IMR-90 (cell line): ENCODE measurements around the gene HS3ST6. TPM values are rescaled to one million over a fixed set of nuclear protein-coding genes. Genes with fewer than 3 reads are reported as not detected.

ENCODE experiments used
- ATAC-seq: fragments of 200-7000 bp; cut with Tn5 transposase; 2 replicates; pipeline ENCODE4 v1.9.1; 2020; ENCODE audit warnings: low read depth, mild to moderate bottlenecking, moderate library complexity
- BruUV-seq: library from RNA; stranded (reverse); fragments of 400-500 nt; replicated peaks from 2 replicates; lab custom pipeline; 2021; lab: Mats Ljungman, UMichigan
- CTCF ChIA-PET: fragments of 300-600 bp; formaldehyde crosslinking; extraction: SDS; loops from one replicate; lab custom pipeline; 2021; ENCODE audit warnings: antibody characterized with exemption; lab: Yijun Ruan, JAX
- POLR2A ChIA-PET: fragments of 300-600 bp; sonication (Branson Sonifier 250); formaldehyde crosslinking; loops from one replicate; lab custom pipeline; 2022; ENCODE audit warnings: antibody characterized with exemption; ENCODE audit not compliant: unreplicated experiment; lab: Charles Lee
- DNase-seq: peaks from one replicate; pipeline ENCODE4 v3.0.0; 2013
- H2AFZ ChIP-seq: replicated peaks from 2 replicates; pipeline ENCODE3; 2013; ENCODE audit warnings: low read length, mild to moderate bottlenecking; ENCODE audit not compliant: poor library complexity
- H2AK5ac ChIP-seq: 2 replicates; pipeline ENCODE4 v1.6.1; 2013; ENCODE audit warnings: low read depth, low read length, inconsistent platforms
- H2AK9ac ChIP-seq: replicated peaks from 2 replicates; pipeline ENCODE3; 2013; ENCODE audit warnings: mild to moderate bottlenecking, low read depth, low read length, moderate library complexity; ENCODE audit not compliant: poor library complexity
- H2BK120ac ChIP-seq: 2 replicates; pipeline ENCODE4 v1.6.1; 2013; ENCODE audit warnings: low read depth, low read length, inconsistent platforms
- H2BK15ac ChIP-seq: 3 replicates; pipeline ENCODE4 v1.6.1; 2013; ENCODE audit warnings: low read depth, low read length, inconsistent platforms
- H2BK20ac ChIP-seq: 2 replicates; pipeline ENCODE4 v1.6.1; 2013; ENCODE audit warnings: low read depth, mild to moderate bottlenecking, inconsistent platforms, low read length, moderate library complexity
- H2BK5ac ChIP-seq: 2 replicates; pipeline ENCODE4 v1.6.1; 2013; ENCODE audit warnings: mild to moderate bottlenecking, low read depth, low read length, inconsistent platforms; ENCODE audit not compliant: poor library complexity, severe bottlenecking
- H3K14ac ChIP-seq: replicated peaks from 2 replicates; pipeline ENCODE4 v1.6.1; 2013; ENCODE audit warnings: low read depth, low read length, inconsistent platforms
- H3K18ac ChIP-seq: 2 replicates; pipeline ENCODE4 v1.6.1; 2013; ENCODE audit warnings: low read depth, low read length, control low read depth
- H3K23ac ChIP-seq: 2 replicates; pipeline ENCODE4 v1.6.1; 2013; ENCODE audit warnings: low read depth, low read length, inconsistent platforms
- H3K27ac ChIP-seq: 2 replicates; pipeline ENCODE4 v1.5.1; 2013; ENCODE audit warnings: mild to moderate bottlenecking, control low read depth, low read length; ENCODE audit not compliant: insufficient read depth
- H3K27me3 ChIP-seq: 2 replicates; pipeline ENCODE4 v1.6.1; 2013; ENCODE audit warnings: low read length; ENCODE audit not compliant: control insufficient read depth, insufficient read depth
- H3K36me3 ChIP-seq: 2 replicates; pipeline ENCODE4 v1.6.1; 2013; ENCODE audit warnings: low read length, mixed read lengths; ENCODE audit not compliant: control insufficient read depth, insufficient read depth
- H3K4ac ChIP-seq: 2 replicates; pipeline ENCODE4 v1.6.1; 2013; ENCODE audit warnings: low read depth, low read length, inconsistent platforms
- H3K4me1 ChIP-seq: 2 replicates; pipeline ENCODE4 v1.6.1; 2013; ENCODE audit warnings: low read length, mixed read lengths; ENCODE audit not compliant: control insufficient read depth, insufficient read depth
- H3K4me2 ChIP-seq: 2 replicates; pipeline ENCODE4 v1.6.1; 2013; ENCODE audit warnings: low read depth, mild to moderate bottlenecking, control low read depth, low read length, moderate library complexity
- H3K4me3 ChIP-seq: 2 replicates; pipeline ENCODE4 v1.5.1; 2013; ENCODE audit warnings: low read depth, mild to moderate bottlenecking, control low read depth, low read length, moderate library complexity; ENCODE audit not compliant: insufficient read depth
- H3K56ac ChIP-seq: 2 replicates; pipeline ENCODE4 v1.6.1; 2013; ENCODE audit warnings: low read length, inconsistent platforms; ENCODE audit not compliant: insufficient read depth; ENCODE audit errors: extremely low read depth
- H3K79me1 ChIP-seq, 2 experiments: 2 replicates each; pipeline ENCODE4 v1.6.1; 2013; ENCODE audit warnings: low read length in 2 of 2, inconsistent platforms in 1 of 2, low read depth in 1 of 2
- H3K9ac ChIP-seq: 2 replicates; pipeline ENCODE4 v1.6.1; 2013; ENCODE audit warnings: low read depth, low read length, control low read depth
- H3K9me1 ChIP-seq: 2 replicates; pipeline ENCODE4 v1.6.1; 2013; ENCODE audit warnings: low read length, inconsistent platforms; ENCODE audit not compliant: insufficient read depth
- H3K9me3 ChIP-seq: 2 replicates; pipeline ENCODE4 v1.6.1; 2013; ENCODE audit warnings: low read length; ENCODE audit not compliant: control insufficient read depth, insufficient read depth
- H4K20me1 ChIP-seq: 2 replicates; pipeline ENCODE4 v1.6.1; 2013; ENCODE audit warnings: low read length, inconsistent platforms; ENCODE audit not compliant: insufficient read depth
- H4K5ac ChIP-seq: 2 replicates; pipeline ENCODE4 v1.6.1; 2013; ENCODE audit warnings: mild to moderate bottlenecking, low read depth, low read length, control low read depth
- H4K8ac ChIP-seq, 2 experiments: 2 replicates each; pipeline ENCODE4 v1.6.1; 2013; ENCODE audit warnings: low read depth in 2 of 2, low read length in 2 of 2, control low read depth in 1 of 2, inconsistent platforms in 1 of 2
- H4K91ac ChIP-seq: 2 replicates; pipeline ENCODE4 v1.6.1; 2013; ENCODE audit warnings: low read depth, low read length, inconsistent platforms; ENCODE audit not compliant: insufficient read depth
- CTCF ChIP-seq: conservative IDR thresholded peaks from 2 replicates; pipeline ENCODE4 v1.5.1; 2012; ENCODE audit warnings: mild to moderate bottlenecking, low read depth, low read length, improper control_type of control experiment
- MXI1 ChIP-seq: IDR thresholded peaks from 2 replicates; pipeline ENCODE4 v1.6.1; 2012; ENCODE audit warnings: low read depth, mild to moderate bottlenecking, low read length, moderate library complexity, borderline replicate concordance
- RAD21 ChIP-seq: IDR thresholded peaks from 2 replicates; pipeline ENCODE4 v1.6.1; 2012; ENCODE audit warnings: low read length, improper control_type of control experiment
- WGBS, 2 experiments: methylation state at CpG; one replicate each; pipeline versions ENCODE4 v1.1.5 to v1.1.7; 2013; ENCODE audit warnings: missing lambda C conversion rate in 2 of 2; ENCODE audit not compliant: insufficient read length in 1 of 2; ENCODE audit errors: extremely low coverage in 2 of 2; 5-methylcytosine and 5-hydroxymethylcytosine counted together
- dilution Hi-C: fragments of 300-500 bp; cut with HindIII; formaldehyde crosslinking; loops from one replicate; pipeline ENCODE4 v1.14.3; 2018; ENCODE audit warnings: low sequenced_read_pairs; ENCODE audit not compliant: unreplicated experiment
- in situ Hi-C: fragments of 300-500 bp; cut with MboI; formaldehyde crosslinking; loops from 3 replicates; pipeline ENCODE4 v1.14.3; 2019; ENCODE audit warnings: low sequenced_read_pairs, inconsistent platforms, mixed read lengths
- intact Hi-C: fragments of 100-400 bp; cut with micrococcal nuclease; formaldehyde crosslinking; loops from 2 replicates; pipeline ENCODE4 v1.10.0; 2022
- polyA plus RNA-seq, 3 experiments: library from polyadenylated mRNA; depleted of rRNA; stranded (reverse); fragments of >200 nt; gene quantifications; 2 replicates each; pipeline ENCODE4 v1.2.3, GENCODE V29; 2012; ENCODE audit warnings: low replicate concordance in 1 of 3
- total RNA-seq: library from RNA; depleted of rRNA; stranded (reverse); fragments of >200 nt; gene quantifications from 2 replicates; pipeline ENCODE4 v1.2.3, GENCODE V29; 2012

The HS3ST6 gene
- total and polyA plus RNA-seq, 2 of the 4 experiments (the other 2 are of a cell fraction), result not detected

DNA sequence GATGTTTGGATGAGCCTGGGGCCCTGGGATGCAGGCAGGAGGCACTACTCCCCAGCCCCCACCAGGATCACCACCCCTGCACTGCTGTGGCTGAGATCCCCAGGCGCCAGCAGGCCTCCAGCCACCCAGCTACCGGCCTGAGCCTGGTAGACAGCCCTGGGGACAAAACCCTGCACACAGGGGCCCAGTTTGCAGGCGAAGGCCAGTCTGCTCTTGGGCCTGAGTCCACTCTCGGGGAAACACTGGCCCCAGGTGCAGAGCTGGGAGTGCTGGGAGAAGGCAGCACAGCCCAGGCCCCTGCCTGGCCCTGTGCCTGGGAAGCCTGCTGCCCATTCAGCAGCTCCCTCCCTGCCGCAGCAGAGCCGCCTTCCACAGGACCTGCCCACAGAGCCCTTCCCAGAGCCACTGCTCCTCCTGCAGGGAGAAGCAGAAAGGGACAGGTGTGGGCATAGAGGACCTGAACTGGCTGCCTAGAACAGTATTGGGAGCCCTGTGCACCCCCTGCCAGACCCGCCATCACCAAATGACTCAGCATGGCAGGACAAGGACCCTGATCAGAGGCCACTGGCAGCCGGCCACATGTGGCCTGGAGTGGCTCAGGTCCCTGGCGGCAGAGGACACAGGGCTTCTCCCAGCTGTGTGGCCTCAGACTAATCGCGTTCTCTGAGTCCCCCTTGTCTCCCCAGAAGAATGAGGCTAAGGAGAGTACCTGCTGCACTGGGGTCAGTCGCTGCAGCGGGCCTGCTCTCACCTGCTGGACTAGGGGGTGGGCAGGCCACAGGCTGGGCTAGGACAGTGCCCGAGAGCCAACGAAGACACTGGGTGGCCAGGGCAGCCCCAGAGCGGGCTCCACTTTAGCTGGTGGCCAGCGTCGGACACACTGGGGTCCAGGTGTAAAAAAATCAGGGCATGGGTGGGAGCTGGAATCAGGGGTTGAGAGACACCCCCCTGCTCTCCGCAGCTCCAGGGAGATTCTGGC lies 14.1 kb upstream of the HS3ST6 start:
- Histone ChIP-seq H3K9me1 (no peaks in the 10 kb centered on the region), H2AFZ (peak overlapping the region; percentile 32), H3K56ac (no peak overlapping the region), H3K36me3 (peaks cover 2% of the 10 kb centered on the region; the same call in 1 of the 2 replicates), H3K9ac (no peak overlapping the region), H4K20me1 (no peaks in the 10 kb centered on the region), H3K14ac (no peak overlapping the region), H3K4me1 (no peaks in the 10 kb centered on the region), H2AK5ac (no peak overlapping the region), H3K23ac (no peak overlapping the region), H4K5ac (no peak overlapping the region), H2AK9ac (no peak overlapping the region), H2BK20ac (no peak overlapping the region), H3K9me3 (no peaks in the 10 kb centered on the region), H3K79me1 (no peaks in the 10 kb centered on the region), H3K4ac (no peak overlapping the region), H3K4me3 (no peak overlapping the region), H2BK15ac (no peak overlapping the region), H3K27ac (no peak overlapping the region), H4K91ac (no peak overlapping the region), H2BK5ac (no peak overlapping the region), H4K8ac (no peak overlapping the region), H3K18ac (no peak overlapping the region), H2BK120ac (no peak overlapping the region), H3K4me2 (no peak overlapping the region), H3K27me3 (peaks cover 4% of the 10 kb centered on the region; the same call in 1 of the 2 replicates)
- no TSS peak for BruUV-seq
- in situ Hi-C loops, result loop anchor here (5.0 kb wide), 1 partner anchor 70 kb away; no protein-coding TSS in a partner anchor
- 60% methylated on average over 12 of the region's 19 CpGs; no CpG with 5 or more reads in 1 of the 2 experiments for WGBS, 2 experiments
- 0 out of 2 replicates have a peak, but pooled peaks have one; percentile 5 for TF ChIP-seq CTCF
- no peak for TF ChIP-seq RAD21
- no peak for TF ChIP-seq MXI1
- ATAC-seq (no peak), DNase-seq (no peak)
- ChIA-PET POLR2A (no interaction called here), CTCF (no interaction called here)
- intact Hi-C loops, result no loop called here
- dilution Hi-C loops, result no loop called here
